HG03565 (cell line): ENCODE measurements around the gene TCF12.
A peak's percentile ranks its signal among the peaks of the same experiment; 100 is the strongest.

Experiments
- ATAC-seq: cut with Tn5 transposase; IDR thresholded peaks from one replicate; pipeline ENCODE4 v1.9.1; 2021; ENCODE audit warnings: mild to moderate bottlenecking, moderate library complexity; ENCODE audit not compliant: unreplicated experiment

TCF12 gene

GRCh38 chr15:56918046-56918938 lies at the start of gene TCF12:
Gene TCF12 (plus strand): TSS chr15:56918644. CDS start chr15:56919914, 1,270 bp downstream.
- peak; percentile 54 for ATAC-seq

GRCh38 chr15:56869573-56869972 lies 48.9 kb upstream of the TCF12 start:
- no peak for ATAC-seq

- no peak for ATAC-seq
Measured at GRCh38 chr15:56871185-56871584, 47.3 kb upstream of the TCF12 start.

GRCh38 chr15:56871867-56872266 lies 46.6 kb upstream of the TCF12 start:
- ATAC-seq: no peak

GRCh38 chr15:56877255-56877970 lies 41.0 kb upstream of the TCF12 start:
- no peak for ATAC-seq

GRCh38 chr15:56879502-56879901 lies 38.9 kb upstream of the TCF12 start:
- no peak for ATAC-seq

- no peak for ATAC-seq
Measured at GRCh38 chr15:56883088-56883487, 35.4 kb upstream of the TCF12 start.

- ATAC-seq: no peak
Measured at GRCh38 chr15:56886363-56886931, 32.0 kb upstream of the TCF12 start.

- peak; percentile 85 for ATAC-seq
Measured at GRCh38 chr15:56886932-56887781, 31.3 kb upstream of the TCF12 start.

- no peak for ATAC-seq
Measured at GRCh38 chr15:56887782-56888438, 30.5 kb upstream of the TCF12 start.

GRCh38 chr15:56890038-56890437 lies 28.4 kb upstream of the TCF12 start:
- ATAC-seq: no peak

- no peak for ATAC-seq
Measured at GRCh38 chr15:56891852-56892440, 26.5 kb upstream of the TCF12 start.

- ATAC-seq: no peak
Measured at GRCh38 chr15:56892659-56893363, 25.6 kb upstream of the TCF12 start.

- no peak for ATAC-seq
Measured at GRCh38 chr15:56893364-56893678, 25.1 kb upstream of the TCF12 start.

GRCh38 chr15:56894601-56895000 lies 23.8 kb upstream of the TCF12 start:
- ATAC-seq: no peak

- ATAC-seq: no peak
Measured at GRCh38 chr15:56901931-56902330, 16.5 kb upstream of the TCF12 start.

- no peak for ATAC-seq
Measured at GRCh38 chr15:56906766-56907165, 11.7 kb upstream of the TCF12 start.

- ATAC-seq: no peak
Measured at GRCh38 chr15:56910801-56911200, 7.6 kb upstream of the TCF12 start.

GRCh38 chr15:56913241-56913640 lies 5.2 kb upstream of the TCF12 start:
- ATAC-seq: no peak
